HG03060 (cell line): ENCODE results near the gene ANO7.

Experiments
- ATAC-seq: cut with Tn5 transposase; IDR thresholded peaks from one replicate; pipeline ENCODE4 v1.9.1; 2021; ENCODE audit warnings: low read depth, moderate number of reproducible peaks; ENCODE audit not compliant: unreplicated experiment

The ANO7 gene

GRCh38 chr2:241270531-241270930, 82.1 kb downstream of the ANO7 start:
- ATAC-seq: no peak

DNA sequence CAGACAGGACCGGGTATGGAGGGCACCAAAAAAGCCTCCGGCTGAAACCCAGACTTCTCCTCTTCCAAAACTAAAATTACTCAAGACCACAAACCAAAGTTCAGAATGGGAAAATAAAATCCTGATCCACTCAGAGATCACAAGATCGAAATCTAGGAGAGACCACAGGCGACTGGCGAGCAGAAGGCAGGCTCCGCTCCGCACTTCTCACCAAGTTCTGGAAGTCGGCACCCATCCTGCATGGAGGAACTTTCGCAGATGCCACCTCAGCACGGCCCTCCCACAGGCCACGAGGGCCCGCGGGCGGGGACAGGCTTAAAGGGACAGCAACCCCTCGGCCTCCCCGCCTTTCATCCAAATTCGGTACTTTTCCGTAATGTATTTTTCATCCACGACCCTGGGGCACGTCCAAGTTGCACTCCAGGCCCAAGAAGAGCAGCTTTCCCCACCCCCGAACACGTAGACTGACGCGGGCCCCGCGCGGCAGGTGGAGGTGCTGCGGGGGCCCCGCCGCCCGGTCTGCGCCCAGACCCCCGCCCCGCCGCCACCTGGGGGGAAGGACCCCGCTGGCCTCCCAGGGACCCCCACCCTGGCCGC, 83.3 kb downstream of the ANO7 start:
- ATAC-seq: no peak

- no peak for ATAC-seq
Observed at GRCh38 chr2:241272303-241273209, 84.1 kb downstream of the ANO7 start.

GRCh38 chr2:241273210-241274020, 84.9 kb downstream of the ANO7 start:
- no peak for ATAC-seq

- no peak for ATAC-seq
Observed at GRCh38 chr2:241274127-241274526, 85.7 kb downstream of the ANO7 start.
